ENCODE results near the gene CD3D.

CD3D gene

GRCh38 chr11:118295815-118296454 lies 46.6 kb downstream of the CD3D start:
- DNase-seq, result peak; percentile 54 to 62

DNA sequence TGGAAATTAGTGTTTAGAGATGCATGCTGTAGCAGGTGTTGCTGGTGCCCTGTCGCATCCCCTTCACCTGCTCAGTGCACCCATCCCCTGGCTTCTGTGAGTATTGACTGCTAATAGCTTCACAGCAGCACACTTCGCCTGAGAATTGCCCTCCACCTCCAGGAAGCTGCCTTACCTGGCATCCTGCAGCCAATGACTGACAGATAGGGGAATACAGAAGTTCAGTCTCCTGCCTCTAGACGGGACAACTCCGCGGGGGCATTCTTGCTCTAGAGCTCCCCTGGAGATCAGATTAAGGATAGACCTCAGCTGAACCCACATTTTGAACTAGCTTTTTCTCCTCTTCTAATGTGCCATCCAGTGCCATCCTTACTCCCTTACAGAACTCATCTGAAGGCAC lies 47.3 kb downstream of the CD3D start:
- no peak for DNase-seq

- no peak for DNase-seq
Measured at GRCh38 chr11:118294053-118294452, 48.5 kb downstream of the CD3D start.

- no peak for DNase-seq
Measured at GRCh38 chr11:118291477-118292135, 50.9 kb downstream of the CD3D start.

- DNase-seq, result peak in 1 of 2 experiments; percentile 36
Measured at GRCh38 chr11:118290923-118291322, 51.6 kb downstream of the CD3D start.

DNA sequence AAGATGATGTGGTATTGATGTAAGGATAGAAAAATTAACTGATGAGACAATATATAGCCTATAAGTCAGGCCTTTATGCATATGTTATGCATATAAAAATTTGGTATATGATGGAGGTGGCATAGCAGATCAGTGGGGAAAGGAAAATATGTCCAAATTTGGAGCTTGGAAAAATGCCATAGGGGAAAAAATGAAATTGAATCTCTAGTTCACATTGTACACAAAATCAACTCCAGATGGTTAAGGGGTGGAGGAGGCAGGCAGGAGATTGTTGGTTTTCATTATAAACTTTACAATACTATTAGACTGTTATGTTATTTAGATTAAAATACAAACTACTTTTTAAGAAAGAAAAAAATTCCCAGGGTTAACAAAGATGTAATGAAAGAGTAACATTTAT lies 53.1 kb downstream of the CD3D start:
- no peak for DNase-seq

Data from activated CD4-positive, alpha-beta T cell treated with anti-CD3 and anti-CD28 coated beads, Interleukin-2, amount 50 U/mL, for 4 hours (primary cell).